T-helper 2 cell treated with Interferon-gamma antibody and Interleukin-4, amounts not matched to agents 100 ng/mL and 5 ng/mL, for 36 hours (primary cell): ENCODE data around the gene GPBAR1. TPM values are rescaled to one million over a fixed set of nuclear protein-coding genes. Genes with fewer than 3 reads are reported as not detected.
"Not testable (repeated sequence)": the region's sequence is repeated elsewhere in the genome, so short reads cannot be mapped to it uniquely, and the experiment has no call there.

Source experiments
- intact Hi-C: fragments of 100-400 bp; cut with micrococcal nuclease; formaldehyde crosslinking; loops from one replicate; pipeline ENCODE4 v1.15.1; 2023
- total RNA-seq: library from RNA; stranded (reverse); gene quantifications from 2 replicates; pipeline ENCODE4 v1.2.3, GENCODE V29; 2022

The GPBAR1 gene
- total RNA-seq, 1 donor from 2014 or later, result 0.86 TPM

- intact Hi-C loops, result loop anchor here (1.0 to 2.0 kb wide), 5 partner anchors 9 to 165 kb away; partner anchors contain the start of genes CATIP and TMBIM1
These were observed 40.5 kb downstream of the GPBAR1 start for GRCh38 chr2:218301176-218301819.

- intact Hi-C loops, result no loop called here
These were observed 44.6 kb downstream of the GPBAR1 start for GRCh38 chr2:218305383-218305782.

GRCh38 chr2:218306184-218306920 is 45.5 kb downstream of the GPBAR1 start:
- intact Hi-C loops, result no loop called here

- intact Hi-C loops, result no loop called here
These were observed 46.7 kb downstream of the GPBAR1 start for GRCh38 chr2:218307415-218308090.

- intact Hi-C loops, result no loop called here
These were observed 50.2 kb downstream of the GPBAR1 start for GRCh38 chr2:218310853-218311540.

- intact Hi-C loops, result not testable (repeated sequence)
These were observed 50.9 kb downstream of the GPBAR1 start for GRCh38 chr2:218311541-218312266.

GRCh38 chr2:218312267-218312756 is 51.5 kb downstream of the GPBAR1 start:
- intact Hi-C loops, result no loop called here

GRCh38 chr2:218313356-218313755 is 52.5 kb downstream of the GPBAR1 start:
- intact Hi-C loops, result no loop called here

Other genes starting within 250 kb of the GPBAR1 start
- gene RUFY4, start 191.8 kb upstream of the GPBAR1 start, total RNA-seq, result 1.1 and 1.3 TPM in 2 replicates
- 0.39 and 1.3 TPM in 2 replicates for gene CXCR2, start 135.0 kb upstream of the GPBAR1 start, total RNA-seq
- 1.6 and 2.0 TPM in 2 replicates for gene CXCR1, start 94.1 kb upstream of the GPBAR1 start, total RNA-seq
- gene ARPC2, start 43.8 kb upstream of the GPBAR1 start, total RNA-seq, result 785 and 788 TPM in 2 replicates
- 54.4 and 59.4 TPM in 2 replicates for gene AAMP, start 9.1 kb downstream of the GPBAR1 start, total RNA-seq
- 26.3 and 27.7 TPM in 2 replicates for gene PNKD, start 9.5 kb downstream of the GPBAR1 start, total RNA-seq
- gene TMBIM1, start 31.5 kb downstream of the GPBAR1 start, total RNA-seq, result 86.1 and 89.3 TPM in 2 replicates
- not detected in 2 replicates for gene CATIP, start 95.8 kb downstream of the GPBAR1 start, total RNA-seq
- gene SLC11A1, start 121.3 kb downstream of the GPBAR1 start, total RNA-seq, result 0.16 and 0.27 TPM in 2 replicates
- gene CTDSP1, start 138.9 kb downstream of the GPBAR1 start, total RNA-seq, result 204 and 207 TPM in 2 replicates
- not detected in 2 replicates for gene VIL1, start 158.1 kb downstream of the GPBAR1 start, total RNA-seq